Sigmoid colon (tissue), 4 donors: ENCODE measurements around the gene CHTOP.

Experiments
- EP300 ChIP-seq, 4 donors: sonication (generic); formaldehyde crosslinking; IDR thresholded peaks; one replicate each; pipeline ENCODE4 v1.6.1; 2017; ENCODE audit warnings: antibody characterized with exemption in 4 of 4
- POLR2A ChIP-seq, 2 donors: fragments of 450-650 bp; IDR thresholded peaks; one replicate each; pipeline ENCODE4 v1.6.1; 2016; ENCODE audit warnings: antibody characterized with exemption in 2 of 2, mild to moderate bottlenecking in 2 of 2, moderate library complexity in 2 of 2
- TF ChIP-seq, protein P1 (sequence below), 4 experiments: fragments of 450-650 bp in 3 of 4; fragments of 200-600 bp in 1 of 4; IDR thresholded peaks; one replicate each; pipeline ENCODE4 v1.5.1; 2016 to 2019; ENCODE audit warnings: antibody characterized with exemption in 4 of 4, mild to moderate bottlenecking in 3 of 4, moderate library complexity in 2 of 4

GRCh38 chr1:153609585-153609907 lies 24.3 kb upstream of the CHTOP start:
- TF ChIP-seq, protein P1, sequence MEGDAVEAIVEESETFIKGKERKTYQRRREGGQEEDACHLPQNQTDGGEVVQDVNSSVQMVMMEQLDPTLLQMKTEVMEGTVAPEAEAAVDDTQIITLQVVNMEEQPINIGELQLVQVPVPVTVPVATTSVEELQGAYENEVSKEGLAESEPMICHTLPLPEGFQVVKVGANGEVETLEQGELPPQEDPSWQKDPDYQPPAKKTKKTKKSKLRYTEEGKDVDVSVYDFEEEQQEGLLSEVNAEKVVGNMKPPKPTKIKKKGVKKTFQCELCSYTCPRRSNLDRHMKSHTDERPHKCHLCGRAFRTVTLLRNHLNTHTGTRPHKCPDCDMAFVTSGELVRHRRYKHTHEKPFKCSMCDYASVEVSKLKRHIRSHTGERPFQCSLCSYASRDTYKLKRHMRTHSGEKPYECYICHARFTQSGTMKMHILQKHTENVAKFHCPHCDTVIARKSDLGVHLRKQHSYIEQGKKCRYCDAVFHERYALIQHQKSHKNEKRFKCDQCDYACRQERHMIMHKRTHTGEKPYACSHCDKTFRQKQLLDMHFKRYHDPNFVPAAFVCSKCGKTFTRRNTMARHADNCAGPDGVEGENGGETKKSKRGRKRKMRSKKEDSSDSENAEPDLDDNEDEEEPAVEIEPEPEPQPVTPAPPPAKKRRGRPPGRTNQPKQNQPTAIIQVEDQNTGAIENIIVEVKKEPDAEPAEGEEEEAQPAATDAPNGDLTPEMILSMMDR (IDR thresholded peaks at IDR 0.05), result no peak
- no peak for TF ChIP-seq POLR2A (IDR thresholded peaks at IDR 0.05)
- no peak for TF ChIP-seq EP300 (IDR thresholded peaks at IDR 0.05)
